ENCODE measurements around the gene CTU2. TPM values are rescaled to one million over a fixed set of nuclear protein-coding genes. Genes with fewer than 3 reads are reported as not detected.

CTU2 gene
- total and polyA plus RNA-seq, 9 of the 15 experiments (the other 6 are each of a cell fraction or from before 2014, with no cell fraction given), result 1.3 to 105 (median 23.2) TPM

GRCh38 chr16:88761143-88761534 is 54.8 kb downstream of the CTU2 start (continued):
- peak; percentile 12; the same call in 1 of the 2 replicates for TF ChIP-seq ESRRA (IDR thresholded peaks at IDR 0.05; ENCODE audit: borderline replicate concordance, low read depth)
- no peak for TF ChIP-seq ZNF780A (CRISPR knock-in tag; IDR thresholded peaks at IDR 0.05)
- TF ChIP-seq, protein P1, sequence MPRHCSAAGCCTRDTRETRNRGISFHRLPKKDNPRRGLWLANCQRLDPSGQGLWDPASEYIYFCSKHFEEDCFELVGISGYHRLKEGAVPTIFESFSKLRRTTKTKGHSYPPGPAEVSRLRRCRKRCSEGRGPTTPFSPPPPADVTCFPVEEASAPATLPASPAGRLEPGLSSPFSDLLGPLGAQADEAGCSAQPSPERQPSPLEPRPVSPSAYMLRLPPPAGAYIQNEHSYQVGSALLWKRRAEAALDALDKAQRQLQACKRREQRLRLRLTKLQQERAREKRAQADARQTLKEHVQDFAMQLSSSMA (CRISPR knock-in tag; IDR thresholded peaks at IDR 0.05), result no peak
- TF ChIP-seq CREB3 (tag; conservative IDR thresholded peaks at IDR 0.05; ENCODE audit: low read depth), result no peak
- no peak for TF ChIP-seq ZMIZ1 (IDR thresholded peaks at IDR 0.05; ENCODE audit: low read depth in 2 of 2, low read length in 2 of 2)
- 0 out of 2 replicates have a peak, but pooled peaks have one; percentile 38 for TF ChIP-seq XRCC5 (IDR thresholded peaks at IDR 0.05; ENCODE audit: low read depth, low read length)
- TF ChIP-seq ZNF407 (IDR thresholded peaks at IDR 0.05; ENCODE audit: low read depth), result no peak
- TF ChIP-seq CBX1 (IDR thresholded peaks at IDR 0.05; ENCODE audit: low read depth), result peak; percentile 72; the same call in 1 of the 2 replicates
- TF ChIP-seq MYNN (IDR thresholded peaks at IDR 0.05), result 0 out of 2 replicates have a peak, but pooled peaks have one; percentile 27
- TF ChIP-seq MYNN (CRISPR knock-in tag; IDR thresholded peaks at IDR 0.05), result no peak
- no peak for TF ChIP-seq ZFP36 (IDR thresholded peaks at IDR 0.05; ENCODE audit: low read depth, low read length, partially characterized antibody)
- TF ChIP-seq, protein P2, sequence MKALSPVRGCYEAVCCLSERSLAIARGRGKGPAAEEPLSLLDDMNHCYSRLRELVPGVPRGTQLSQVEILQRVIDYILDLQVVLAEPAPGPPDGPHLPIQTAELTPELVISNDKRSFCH (CRISPR knock-in tag; IDR thresholded peaks at IDR 0.05), result no peak
- TF ChIP-seq, protein P2 (tag; IDR thresholded peaks at IDR 0.05), result no peak
- TF ChIP-seq PPARD (CRISPR knock-in tag; IDR thresholded peaks at IDR 0.05), result no peak
- TF ChIP-seq BCOR (IDR thresholded peaks at IDR 0.05), result peak; percentile 91
- TF ChIP-seq ZZZ3 (IDR thresholded peaks at IDR 0.05), result no peak
